HG02938 (cell line): Measurements from ENCODE around the gene CNGA1.
"Not testable (repeated sequence)": the region's sequence is repeated elsewhere in the genome, so short reads cannot be mapped to it uniquely, and the experiment has no call there.

ENCODE experiments used
- ATAC-seq: cut with Tn5 transposase; IDR thresholded peaks from one replicate; pipeline ENCODE4 v1.9.1; 2021; ENCODE audit warnings: mild to moderate bottlenecking, moderate library complexity; ENCODE audit not compliant: unreplicated experiment

Gene CNGA1

DNA sequence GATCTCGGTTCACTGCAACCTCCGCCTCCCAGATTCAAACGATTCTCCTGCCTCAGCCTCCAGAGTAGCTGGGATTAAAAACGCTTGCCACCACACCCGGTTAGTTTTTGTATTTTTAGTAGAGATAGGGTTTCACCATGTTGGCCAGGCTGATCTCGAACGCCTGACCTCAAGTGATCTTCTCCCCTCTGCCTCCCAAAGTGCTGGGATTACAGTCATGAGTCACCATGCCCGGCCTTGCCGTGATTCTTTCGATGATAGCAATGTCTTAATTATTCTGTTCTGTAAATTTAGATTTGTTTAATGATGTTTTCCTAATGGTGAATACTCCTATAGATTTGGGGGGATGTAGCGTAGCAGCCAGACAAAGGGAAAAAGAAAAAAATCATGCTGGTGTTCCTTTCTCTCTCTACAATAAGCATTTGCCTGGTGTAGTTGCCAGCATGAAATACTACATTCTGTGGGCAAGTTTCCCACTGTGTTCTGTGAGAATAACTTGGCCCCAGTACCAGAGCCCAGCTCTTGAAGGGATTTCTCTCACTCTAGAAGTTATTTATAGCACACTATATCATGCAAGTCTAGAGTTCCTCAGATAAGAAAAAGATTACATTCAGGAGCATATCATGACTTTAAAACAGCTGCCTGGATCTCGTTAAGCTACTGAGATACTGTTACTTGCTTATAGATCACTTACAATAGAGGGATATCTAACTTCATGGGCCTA lies 15.5 kb upstream of the CNGA1 start:
- ATAC-seq: no peak

DNA sequence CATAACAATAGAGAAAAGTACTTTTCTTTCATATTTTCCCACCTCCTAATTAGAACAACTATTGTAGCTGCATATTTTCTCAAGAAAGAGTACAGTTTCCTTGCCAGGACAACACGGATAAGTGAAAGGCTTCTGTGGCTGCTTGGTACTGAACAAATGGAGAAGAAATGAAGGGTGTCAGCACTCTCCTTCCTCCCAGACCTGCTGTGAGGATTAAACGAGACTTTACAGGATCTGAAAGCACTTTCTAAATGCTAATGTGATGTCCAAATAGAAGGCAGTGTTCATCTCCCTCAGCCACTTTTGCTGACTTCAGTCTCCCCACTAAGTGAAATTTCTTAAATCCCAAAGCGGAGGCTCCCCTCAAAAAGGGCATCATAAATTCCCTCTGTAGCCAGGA lies 14.0 kb upstream of the CNGA1 start:
- ATAC-seq: no peak

DNA sequence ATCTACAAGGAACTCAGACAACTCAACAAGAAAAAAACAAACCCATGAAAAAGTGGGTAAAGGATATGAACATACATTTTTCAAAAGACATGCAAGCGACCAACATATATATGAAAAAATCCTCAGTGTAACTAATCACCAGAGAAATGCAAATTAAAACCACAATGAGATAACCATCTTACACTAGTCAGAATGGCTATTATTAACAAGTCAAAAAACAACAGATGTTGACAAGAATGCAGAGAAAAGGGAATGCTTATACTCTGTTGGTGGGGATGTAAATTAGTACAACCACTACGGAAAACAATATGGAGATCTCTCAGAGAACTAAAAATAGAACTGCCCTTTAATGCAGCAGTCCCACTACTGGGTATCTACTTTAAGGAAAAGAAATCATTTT lies 12.2 kb upstream of the CNGA1 start:
- ATAC-seq: no peak

DNA sequence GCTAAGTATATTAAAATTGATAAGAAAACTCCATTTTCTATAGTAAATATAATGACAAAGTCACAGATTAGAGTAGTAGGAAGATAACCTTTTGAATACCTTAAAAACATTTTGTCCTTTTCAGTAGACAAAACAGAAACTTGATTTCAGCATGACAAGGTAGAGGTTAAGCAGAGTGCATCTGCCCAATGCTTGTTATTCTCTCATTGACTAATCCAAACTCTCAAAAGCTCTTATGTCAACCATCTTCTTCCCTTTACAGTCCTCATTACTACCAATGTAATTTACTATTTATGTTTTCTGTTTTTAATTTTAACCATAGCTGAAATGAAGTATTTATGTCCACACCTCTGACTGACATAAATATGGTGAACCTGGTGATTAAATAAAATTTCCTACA lies 11.2 kb upstream of the CNGA1 start:
- peak; percentile 79 for ATAC-seq

DNA sequence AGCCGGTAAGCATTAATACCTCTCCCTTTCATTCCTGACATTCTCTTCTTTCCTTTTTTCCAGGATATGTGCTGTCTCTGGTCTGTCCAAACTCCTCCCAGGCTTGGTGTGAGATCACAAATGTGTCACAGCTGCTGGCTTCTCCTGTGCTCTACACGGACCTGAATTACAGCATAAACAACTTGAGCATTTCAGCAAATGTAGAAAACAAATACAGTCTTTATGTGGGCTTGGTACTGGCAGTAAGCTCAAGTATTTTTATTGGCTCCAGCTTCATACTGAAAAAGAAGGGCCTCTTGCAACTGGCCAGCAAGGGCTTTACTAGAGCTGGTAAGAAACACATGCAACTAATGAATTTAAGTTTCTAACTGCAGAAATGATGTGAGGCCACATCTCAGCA lies 8.5 kb upstream of the CNGA1 start:
- ATAC-seq: no peak

DNA sequence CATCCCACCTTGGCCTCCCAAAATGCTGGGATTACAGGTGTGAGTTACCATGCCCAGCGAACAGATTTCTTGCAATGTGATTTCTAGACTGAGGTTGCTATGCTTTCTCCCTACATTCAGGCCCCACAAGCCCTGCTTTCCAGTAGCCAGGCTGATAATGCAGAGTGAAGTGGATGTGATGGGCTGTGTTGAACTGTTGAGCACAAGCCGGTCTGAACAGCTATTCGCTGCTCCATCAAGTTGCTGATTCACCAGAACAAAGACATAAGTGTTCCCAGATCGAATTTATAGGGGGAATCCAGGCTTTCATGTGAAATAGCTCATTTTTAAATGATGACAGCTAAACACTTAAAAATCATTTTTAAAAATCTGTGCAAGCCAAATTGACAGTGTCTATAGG lies 8.0 kb upstream of the CNGA1 start:
- ATAC-seq: no peak

DNA sequence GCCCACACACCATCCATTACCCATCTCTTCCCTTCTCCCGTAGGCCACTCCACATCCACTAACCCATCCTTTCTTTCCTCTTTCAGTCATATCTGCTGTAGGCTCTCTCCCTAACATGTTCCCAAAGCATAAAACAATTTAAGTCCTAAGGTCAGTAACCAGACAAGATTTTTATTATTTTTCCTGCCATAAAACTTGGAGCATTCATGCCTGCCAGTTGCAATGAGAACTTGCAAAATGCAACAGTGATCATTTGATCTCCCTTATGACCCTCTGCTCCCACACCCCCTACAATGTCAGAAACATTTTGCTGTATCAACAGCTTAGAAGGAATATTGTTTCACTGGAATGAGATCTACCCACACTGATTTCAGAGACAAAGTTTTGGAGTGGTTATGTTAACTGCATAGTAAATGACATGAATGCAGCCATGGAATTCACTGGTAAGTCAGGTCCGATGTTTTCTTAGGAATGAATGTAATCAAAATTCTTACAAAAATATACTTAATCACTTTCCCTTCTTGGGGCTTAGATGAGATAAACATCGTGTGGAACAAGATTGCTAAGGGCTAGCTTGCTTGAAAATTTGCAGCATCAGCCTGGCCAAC lies 5.8 kb upstream of the CNGA1 start:
- no peak for ATAC-seq

DNA sequence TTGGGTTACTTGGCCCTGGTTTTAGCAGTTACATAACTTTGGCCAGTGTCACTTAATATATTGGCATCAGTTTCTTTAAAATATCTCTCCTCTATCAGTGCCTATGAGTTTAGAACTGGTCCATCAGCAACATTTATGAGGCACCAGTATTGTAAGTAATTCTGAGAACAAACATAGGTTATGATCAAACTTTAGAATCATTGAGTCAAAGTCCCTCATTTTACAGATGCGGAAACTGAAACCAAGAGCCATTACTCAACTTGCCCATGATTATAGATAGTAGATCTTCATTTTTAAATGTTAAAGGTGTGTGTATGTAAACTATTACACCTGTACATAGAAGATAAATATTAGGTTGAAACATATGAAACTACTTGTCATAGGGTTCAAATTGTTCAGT lies 4.6 kb upstream of the CNGA1 start:
- ATAC-seq: no peak

DNA sequence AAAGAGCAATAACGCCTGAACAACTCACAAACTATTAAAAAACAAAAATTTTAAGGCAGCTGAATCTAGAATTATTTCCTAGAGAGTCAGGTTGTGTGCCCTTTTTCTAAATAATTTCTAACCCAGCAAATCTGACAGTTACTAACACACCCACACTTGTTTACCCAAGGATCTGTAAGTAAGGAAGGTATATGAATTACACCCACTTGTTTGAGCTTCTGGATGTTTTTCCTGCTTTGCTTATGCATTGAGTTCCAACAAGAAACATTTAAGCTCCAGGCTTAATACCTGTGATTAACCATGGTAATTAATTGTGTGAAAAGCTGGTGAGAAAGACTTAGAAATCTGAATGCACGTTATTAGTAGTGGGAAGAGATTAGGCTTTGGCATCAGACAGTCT lies 1.6 kb upstream of the CNGA1 start:
- ATAC-seq: no peak

DNA sequence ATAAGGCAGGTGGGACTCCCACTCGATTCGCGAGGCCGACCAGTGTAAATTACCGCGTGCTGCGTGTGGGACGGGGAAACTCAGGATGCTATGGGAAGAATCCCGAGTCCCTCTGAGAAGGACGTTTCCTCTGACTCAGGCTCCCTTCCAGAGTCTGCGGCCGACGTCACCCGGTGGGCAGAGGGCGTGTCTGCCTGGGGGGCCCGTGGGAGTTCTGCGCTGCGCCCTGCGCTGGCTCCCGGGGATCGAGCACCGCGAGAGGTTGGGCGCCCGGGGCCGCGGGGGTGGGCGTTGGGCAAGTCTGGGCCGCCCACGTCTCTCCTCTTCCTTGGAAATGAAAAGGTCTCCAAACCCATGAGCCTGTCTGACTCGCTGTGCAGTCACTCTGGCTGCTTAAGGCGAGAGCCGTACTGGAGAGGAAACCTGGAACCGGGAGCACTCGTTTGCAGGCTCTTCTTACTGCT lies 659 bp upstream of the CNGA1 start:
- ATAC-seq: peak; percentile 6

DNA sequence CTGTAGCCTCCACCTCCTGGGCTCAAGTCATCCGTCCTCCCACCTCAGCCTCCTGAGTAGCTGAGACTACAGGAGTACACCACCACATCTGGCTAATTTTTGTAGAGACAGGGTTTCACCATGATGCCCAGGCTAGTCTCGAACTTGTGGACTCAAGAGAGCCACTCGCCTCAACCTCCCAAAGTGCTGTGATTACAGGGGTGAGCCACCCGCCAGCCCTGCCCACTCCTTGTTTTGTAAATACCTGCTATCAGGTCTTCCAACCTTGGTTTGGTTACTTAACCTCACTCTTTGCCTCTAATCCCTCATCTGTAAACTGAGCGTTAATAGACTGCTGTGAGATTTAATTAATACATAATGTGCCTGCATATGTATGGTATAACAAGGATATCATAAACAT lies 803 bp downstream of the CNGA1 start:
- ATAC-seq: no peak

DNA sequence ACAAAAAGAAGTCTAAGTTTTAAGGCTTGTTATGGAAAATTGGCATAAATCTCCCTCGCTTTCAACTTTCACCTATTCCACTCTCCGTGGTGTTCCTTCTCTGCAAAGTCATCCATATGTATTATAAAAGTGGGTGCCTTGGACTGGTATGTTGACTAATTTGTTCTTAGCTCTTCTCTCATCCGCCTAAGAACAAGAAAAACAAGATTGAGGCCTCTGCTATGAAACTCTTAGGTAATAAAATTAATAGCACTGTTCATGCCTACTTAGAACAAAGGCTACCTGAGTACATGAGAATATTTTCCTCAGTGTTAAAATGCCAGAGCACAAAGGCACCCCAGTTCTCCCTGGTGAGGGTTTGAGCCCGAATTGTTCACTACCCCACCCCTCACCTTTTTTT lies 1.3 kb downstream of the CNGA1 start:
- ATAC-seq: no peak

DNA sequence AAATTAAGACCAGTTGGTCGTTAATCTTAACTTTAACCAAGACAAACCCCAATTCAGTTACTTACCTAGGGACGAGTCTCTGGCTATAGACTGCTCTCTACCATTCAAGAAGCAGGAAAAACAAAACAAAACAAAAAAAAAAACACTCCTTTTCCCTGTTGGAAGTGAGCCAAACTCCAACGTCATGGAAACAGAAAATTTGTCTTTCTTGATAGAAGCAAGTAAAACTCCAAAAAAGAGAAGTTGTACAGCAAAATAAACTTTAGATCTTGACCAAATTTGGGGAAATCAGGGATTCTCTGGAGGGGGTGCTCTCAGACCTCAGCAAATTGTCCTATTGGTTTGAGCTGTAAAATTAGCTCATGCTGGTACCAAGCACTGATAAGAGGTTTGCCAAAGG lies 3.7 kb downstream of the CNGA1 start:
- no peak for ATAC-seq

DNA sequence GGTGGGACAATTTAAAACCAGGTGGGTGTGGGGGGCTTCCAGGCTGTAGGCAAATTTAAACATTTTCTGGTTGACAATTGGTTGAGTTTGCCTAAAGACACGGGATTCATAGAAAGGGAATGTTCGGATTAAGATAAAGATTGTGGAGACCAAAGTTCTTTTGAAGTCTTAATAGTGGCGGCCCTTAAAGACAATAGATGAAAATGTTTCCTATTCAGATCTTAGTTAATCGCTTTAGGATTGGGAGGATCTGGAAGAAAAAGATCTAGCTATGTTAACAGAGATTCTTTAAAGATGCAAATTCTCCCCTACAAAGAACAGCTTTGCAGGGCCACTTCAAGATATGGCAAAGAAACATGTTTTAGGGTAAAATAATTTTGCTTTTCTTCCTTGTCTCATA lies 4.8 kb downstream of the CNGA1 start:
- ATAC-seq: no peak

DNA sequence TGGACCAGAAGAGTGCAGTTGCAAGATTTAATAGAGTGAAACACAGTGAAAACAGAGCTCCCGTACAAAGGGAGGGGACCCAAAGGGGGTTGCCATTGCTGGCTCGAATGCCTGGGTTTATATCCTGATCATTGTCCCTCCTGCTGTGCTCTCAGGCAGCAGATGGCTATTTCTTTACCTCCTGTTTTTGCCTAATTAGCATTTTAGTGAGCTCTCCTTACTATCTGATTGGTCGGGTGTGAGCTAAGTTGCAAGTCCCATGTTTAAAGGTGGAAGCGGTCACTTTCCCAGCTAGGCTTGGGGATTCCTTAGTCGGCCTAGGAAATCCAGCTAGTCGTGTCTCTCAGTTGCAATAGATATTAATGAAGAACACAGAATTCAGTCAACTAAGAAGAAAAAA lies 5.6 kb downstream of the CNGA1 start:
- ATAC-seq: not testable (repeated sequence)

DNA sequence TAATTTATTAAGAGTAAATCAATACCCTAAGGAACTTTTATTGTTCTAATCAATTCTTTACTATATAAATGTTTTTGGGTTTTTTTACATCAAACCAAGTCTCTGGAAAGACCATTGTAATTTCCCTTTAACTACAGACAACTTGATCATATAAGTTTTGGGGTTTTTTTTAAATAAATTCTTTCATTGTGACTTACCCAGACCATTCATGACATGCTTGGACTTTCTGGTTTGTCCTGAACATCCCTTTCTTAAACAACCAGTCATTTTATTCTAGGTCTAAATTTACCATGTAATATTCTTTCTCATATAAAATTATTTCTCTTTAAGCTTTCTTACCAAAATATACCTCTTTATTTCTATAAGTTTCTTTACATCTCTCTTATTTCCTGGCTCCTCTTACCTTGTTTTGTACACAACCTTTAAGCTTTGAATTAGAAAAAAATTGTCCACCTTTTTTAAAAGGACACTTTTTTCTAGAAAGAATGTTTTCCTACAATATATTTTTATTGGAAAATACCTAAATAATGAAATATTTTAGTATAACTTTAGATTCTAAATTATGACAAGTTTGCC lies 8.4 kb downstream of the CNGA1 start:
- no peak for ATAC-seq

DNA sequence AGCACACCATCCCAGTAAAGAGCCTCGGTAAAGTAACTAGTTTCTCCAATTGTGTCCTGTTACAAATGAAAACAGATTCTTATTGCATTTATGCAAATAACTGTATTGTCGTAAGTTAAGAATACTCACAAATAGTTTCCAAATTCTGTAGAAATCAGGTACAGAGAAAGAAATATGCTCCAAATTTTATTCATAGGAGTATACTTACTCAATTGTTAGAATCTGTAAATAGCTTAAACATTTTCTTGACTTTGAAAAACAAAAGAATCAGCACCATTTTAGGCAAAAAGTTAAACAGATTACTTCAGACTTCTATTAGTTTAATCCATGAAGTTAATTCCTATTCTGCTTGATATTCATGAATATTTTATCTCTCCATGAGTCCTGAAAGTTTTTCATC lies 10.7 kb downstream of the CNGA1 start:
- ATAC-seq: no peak

DNA sequence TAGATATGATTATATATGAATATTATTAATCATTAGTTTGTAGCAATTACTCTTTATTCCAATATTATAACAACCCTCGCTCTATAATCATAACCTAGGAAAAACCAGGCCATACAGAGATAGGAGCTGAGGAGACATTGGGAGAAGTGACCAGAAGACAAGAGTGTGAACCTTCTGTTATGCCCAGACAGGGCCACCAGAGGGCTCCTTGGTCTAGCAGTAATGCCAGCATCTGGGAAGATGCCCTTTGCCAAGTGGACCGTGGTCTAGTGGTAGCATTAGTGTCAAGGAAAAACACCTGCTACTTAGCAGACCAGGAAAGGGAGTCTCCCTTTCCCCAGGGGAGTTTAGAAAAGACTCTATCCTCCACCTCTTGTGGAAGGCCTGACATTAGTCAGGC lies 12.9 kb downstream of the CNGA1 start:
- ATAC-seq: not testable (repeated sequence)

DNA sequence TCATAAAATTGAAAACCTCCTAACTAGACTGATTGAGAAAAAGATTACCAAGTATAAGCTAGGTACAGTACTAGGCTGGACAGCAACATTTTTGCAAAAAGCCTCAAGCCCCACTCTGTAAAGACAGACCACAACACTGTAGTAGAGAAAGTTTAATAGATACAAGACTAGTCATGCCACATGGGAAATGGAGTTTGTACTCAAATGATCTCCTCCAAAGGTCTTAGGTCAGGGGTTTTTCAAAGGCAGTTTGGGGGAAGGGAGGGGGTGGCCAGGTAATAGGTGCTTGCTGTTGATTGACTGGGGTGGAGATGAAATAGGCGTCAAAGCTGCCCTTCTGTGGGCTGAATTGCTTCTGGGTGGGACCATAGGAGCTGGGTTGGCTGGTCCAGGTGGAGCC lies 14.2 kb downstream of the CNGA1 start:
- ATAC-seq: no peak

DNA sequence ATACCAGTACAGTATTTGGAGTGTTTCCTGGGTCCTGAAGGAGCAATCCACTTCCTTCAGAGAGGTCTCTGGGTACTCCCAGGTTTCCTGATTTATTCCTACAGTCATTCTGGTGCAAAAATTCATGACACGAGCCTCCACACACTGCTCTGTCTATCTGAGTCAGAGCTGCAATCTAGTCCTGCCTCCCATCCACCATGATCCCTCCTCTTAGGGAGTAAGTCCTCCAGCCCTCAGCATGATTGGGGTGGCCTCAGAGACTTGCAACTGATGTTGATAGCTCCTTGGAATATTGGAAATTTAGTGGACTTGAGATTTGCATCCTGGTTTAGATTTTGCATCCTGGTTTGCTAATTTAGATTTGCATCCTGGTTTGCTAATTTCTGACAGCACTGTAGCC lies 20.5 kb downstream of the CNGA1 start:
- no peak for ATAC-seq

DNA sequence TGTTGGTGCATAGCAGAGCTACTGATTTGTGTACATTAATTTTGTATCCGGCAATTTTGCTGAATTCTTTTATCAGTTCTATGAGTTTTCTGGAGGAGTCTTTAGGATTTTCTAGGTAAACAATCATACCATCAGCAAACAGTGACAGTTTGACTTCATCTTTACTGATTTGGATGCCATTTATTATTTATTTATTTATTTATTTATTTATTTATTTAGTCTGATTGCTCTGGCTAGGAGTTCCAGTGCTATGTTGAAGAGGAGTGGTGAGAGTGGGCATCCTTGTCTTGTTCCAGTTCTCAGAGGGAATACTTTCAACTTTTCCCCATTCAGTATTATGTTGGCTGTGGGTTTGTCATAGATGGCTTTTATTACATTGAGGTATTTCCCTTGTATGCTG lies 24.0 kb downstream of the CNGA1 start:
- ATAC-seq: not testable (repeated sequence)

DNA sequence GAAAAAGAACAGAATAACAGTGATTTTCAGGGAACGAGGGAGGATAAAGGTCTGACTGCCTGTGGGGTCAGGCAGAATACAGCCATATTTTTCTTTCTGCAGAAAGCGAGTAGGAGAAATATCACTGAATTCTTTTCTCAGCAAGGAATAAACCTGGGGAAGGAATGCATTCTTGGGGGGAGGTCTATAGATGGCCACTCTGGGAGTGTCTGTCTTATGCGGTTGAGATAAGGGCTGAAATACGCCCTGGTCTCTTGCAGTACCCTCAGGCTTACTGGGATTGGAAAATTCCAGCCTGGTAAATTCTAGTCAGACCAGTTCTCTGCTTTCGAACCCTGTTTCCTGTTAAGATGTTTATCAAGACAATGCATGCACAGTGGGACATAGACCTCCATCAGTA lies 26.3 kb downstream of the CNGA1 start:
- no peak for ATAC-seq

DNA sequence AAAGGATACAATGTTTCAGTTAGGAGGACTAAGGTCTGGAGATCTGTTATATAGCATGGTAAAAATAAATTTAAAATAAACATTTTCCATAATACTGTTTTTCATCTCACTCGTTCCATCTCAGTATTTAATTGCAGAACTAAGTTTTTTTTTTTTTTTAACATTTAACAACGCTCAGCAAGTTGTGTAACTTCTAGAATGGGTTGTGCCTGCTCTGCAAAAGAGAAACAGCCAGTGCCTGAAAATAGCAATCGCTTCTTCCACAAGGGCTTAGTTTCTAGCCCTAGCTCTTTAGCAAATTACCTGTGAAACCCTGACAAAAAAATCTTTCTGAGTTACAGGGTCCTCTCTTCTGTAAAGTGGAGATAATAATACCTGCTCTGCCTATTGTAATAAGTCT lies 41.9 kb downstream of the CNGA1 start:
- ATAC-seq: no peak
